Adipose tissue (tissue), 3 donors: Measurements from ENCODE around the gene KMT2B. TPM values are rescaled to one million over a fixed set of nuclear protein-coding genes. Genes with fewer than 3 reads are reported as not detected.

Experiments
- H3K27ac ChIP-seq: one replicate; pipeline ENCODE4 v1.5.1; 2013; ENCODE audit warnings: low read depth, low read length
- WGBS, 3 donors: extraction: QIAGEN DNeasy Blood & Tissue Kit; methylation state at CpG; one replicate each; pipeline ENCODE4 v1.1.7; 2013; 5-methylcytosine and 5-hydroxymethylcytosine counted together
- polyA plus RNA-seq, 3 donors: library from polyadenylated mRNA; stranded (reverse); fragments of 200-250 nt; gene quantifications; one replicate each; pipeline ENCODE4 v1.2.3, GENCODE V29; 2013
- donor health status: healthy with polysubstance abuse.
- donor health status: Bipolar disorder and iron deficiency.
- donor health status: healthy.

Gene KMT2B
- polyA plus RNA-seq, 3 donors: 21.1 to 34.3 (median 29.4) TPM

DNA sequence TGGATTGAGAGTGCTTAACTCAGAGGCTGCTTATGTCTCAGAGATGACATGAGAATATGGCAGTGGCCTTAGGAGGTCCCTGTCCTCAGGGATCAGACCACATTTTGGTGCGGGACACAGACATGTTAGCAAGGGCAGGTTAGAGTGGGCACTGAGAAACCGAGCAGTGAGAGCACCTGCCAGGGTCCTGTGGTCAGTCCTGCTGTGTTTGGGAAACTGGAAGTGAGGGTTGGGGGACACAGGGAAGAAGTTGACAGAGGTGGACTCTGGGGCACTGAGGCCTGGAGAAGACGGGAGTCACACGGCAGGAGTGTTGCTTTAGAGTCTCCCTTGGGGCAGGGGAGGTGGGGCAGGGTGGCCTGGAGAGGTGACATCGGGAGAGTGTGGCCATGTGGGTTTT is 17.1 kb downstream of the KMT2B start:
- WGBS, 3 donors: 80 to 87% (median 84%) methylated on average over 5 of the region's 5 CpGs
- H3K27ac ChIP-seq: no peak overlapping the region

DNA sequence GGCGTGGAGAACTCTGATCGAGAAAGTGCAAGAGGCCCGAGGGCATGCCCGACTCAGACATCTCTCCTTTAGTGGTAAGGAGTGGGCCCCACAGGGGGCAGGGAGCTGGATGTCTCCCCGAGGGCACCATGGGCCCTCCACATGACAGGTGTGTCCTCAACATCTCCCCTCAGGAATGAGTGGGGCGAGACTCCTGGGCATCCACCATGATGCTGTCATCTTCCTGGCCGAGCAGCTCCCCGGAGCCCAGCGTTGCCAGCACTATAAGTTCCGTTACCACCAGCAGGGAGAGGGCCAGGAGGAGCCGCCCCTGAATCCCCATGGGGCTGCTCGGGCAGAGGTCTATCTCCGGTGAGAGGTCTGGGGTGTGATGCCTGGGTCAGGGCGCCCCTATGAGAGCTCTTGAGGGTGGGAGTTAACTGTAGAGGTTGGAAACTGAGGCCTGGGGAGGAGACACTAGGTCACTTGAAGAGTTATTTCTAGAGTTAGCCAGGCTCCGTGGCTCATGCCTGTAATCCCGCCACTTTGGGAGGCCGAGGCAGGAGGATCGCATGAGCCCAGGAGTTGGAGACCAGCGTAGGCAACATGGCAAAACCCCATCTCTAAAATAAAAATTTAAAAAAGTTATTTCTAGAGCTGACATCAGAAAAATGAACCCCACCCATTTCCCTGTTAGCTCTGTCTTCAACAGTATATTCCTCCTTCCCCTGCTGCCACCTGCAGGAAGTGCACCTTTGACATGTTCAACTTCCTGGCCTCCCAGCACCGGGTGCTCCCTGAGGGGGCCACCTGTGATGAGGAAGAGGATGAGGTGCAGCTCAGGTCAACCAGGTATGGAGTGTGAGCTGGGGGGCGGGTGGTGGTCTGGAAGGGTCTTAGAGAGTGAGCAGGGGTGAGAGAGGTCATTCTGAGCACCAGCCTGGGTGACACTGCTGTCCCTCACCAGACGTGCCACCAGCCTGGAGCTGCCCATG is 19.4 kb downstream of the KMT2B start:
- H3K27ac ChIP-seq: no peak overlapping the region
- WGBS, 3 donors: 84 to 89% (median 88%) methylated on average over 22 of the region's 22 CpGs

DNA sequence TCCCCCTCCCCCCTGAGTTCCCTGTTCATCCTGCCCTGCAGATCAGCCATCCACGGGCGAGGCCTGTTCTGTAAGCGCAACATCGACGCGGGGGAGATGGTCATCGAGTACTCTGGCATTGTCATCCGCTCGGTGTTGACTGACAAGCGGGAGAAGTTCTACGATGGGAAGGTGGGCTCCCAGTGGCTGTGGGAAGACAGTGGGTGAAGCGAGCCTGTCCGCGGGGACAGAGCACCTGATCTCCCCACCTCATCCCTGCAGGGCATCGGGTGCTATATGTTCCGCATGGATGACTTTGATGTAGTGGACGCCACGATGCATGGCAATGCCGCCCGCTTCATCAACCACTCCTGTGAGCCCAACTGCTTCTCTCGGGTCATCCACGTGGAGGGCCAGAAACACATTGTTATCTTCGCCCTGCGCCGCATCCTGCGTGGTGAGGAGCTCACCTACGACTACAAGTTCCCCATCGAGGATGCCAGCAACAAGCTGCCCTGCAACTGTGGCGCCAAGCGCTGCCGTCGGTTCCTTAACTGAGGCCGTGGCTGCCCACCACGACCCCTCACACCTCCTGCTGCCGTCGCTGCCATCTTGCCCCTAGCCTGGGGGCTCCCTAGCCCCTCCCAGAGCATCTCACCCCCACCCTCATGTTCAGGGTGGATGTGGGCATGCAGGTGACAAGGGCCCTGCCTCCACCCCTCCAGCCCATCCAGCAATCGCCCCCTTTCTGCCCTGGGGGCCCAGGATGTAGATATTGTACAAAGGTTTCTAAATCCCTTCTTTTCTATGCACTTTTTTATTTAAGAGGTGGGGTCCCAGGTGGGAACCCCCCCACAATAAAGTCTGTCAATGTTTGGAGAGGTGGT is 20.5 kb downstream of the KMT2B start:
- H3K27ac ChIP-seq: no peak overlapping the region
- 90 to 91% (median 91%) methylated on average over 37 of the region's 37 CpGs for WGBS, 3 donors

DNA sequence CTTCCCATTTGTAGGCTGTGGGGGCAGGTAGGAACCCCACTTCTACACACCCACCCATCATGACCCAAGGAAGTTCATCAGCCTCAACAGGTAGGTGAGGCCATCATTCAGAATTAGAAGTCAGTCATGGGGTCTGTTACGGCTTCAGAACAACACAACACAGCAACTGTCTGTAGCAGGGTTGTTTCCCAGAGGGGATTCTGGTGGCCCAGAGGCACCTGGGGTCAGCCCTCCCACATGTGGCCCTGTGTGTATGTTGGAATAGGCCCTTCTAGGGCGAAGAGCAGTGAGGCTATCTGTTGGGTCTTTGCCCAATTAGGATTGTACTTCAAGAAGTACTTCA is 21.1 kb downstream of the KMT2B start:
- H3K27ac ChIP-seq: no peak overlapping the region
- WGBS, 3 donors: 72 to 97% (median 83%) methylated on average over 2 of the region's 2 CpGs

DNA sequence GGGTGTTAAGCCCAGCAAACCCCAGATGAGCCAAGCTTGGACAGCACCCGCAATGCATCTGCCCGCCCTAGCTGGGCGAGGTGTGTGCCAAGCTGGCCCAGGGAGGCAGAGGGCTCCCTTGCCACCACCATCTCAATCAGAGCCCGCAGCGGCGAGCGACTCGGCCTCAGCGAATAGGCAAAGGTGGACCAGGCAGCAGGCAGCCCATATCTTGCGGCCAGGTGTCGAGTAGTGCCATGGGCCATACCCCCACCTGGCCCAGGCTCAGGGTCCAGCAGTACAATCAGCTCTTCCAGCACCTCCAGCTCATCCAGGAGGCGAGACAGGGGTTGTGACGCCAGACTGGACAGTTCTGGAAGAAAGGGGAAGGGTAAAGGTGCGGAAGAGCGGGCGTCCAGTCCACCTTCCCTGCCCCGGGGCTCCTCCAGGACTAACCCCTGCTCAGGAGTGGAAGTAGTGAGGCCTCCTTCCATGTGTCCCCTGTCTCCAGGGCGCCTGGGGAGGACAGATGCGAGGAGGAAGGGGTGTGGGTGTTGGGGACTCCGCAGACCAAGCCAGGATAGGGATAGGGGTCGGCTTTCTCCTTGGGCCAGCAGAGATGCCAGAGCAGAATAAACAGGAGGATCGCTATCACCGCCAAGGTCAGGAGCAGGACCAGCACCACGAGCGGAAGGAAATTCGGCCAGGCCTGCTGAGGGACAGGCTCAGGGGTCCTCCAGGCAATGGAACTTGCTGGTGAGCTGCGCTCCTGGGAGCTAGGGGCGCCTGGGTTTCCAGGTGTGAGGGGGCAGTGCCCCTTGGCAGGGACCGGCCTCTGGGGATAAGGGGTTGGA is 21.7 kb downstream of the KMT2B start:
- peak overlapping the region; percentile 45 for H3K27ac ChIP-seq
- 70 to 81% (median 80%) methylated on average over 29 of the region's 29 CpGs for WGBS, 3 donors

DNA sequence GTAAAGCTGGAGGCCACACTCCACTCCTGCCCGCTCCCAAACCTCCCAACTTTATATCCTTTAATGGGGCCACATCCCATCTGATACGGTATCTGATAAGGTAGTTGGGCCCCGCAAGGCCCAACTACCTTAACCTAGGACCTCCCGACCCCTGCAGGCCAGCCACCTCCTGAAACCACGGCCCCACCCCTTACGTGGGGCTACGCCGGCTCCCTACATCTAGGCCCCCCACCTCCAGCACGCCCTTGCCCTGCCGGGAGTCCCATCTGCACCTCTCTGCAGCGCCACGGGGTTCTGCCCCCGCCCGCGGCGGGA is 22.3 kb downstream of the KMT2B start:
- WGBS, 3 donors: 0 to 7% (median 5%) methylated on average over 16 of the region's 16 CpGs
- H3K27ac ChIP-seq: peak overlapping the region; percentile 45

DNA sequence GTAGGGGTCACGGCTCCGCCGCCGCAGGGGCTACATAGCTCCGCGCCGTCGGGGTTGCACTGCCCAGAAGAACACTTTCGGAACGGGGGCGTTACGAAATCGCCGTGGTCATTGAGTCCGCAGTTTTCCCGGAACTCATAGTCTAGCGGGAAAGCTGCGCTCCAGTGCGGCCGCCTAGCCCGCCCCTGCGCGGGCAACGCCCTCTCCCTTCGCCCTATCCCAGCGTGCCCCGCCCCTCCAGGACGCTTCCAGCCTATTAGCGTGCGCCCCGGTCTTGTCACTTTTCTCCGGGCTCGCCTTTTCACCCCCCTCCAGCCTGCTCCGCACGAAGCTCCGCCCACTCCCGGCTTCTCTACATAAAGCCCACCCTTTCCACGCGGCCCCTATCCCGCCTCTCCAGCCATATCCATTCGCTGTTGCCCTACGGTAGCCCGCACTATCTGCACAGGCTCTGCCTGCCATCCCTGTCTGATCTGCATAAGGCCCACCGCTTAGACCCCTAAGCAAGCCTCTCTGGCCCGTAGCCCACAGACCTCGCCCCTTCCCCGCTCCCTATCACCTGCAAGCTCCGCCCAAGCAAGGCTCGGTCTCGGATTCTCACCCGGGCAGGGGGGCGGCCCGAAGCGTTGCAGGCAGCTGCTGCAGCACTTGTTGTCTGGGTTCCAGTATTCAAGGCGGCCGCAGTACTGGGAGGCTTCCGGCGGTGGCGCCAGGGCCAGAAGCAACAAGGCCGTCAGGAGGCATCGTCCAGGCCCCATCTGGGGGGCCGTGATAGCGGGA is 22.8 kb downstream of the KMT2B start:
- peak overlapping the region; percentile 51 for H3K27ac ChIP-seq
- WGBS, 3 donors: 0 to 1% (median 0%) methylated on average over 59 to 63 of the region's 63 CpGs

DNA sequence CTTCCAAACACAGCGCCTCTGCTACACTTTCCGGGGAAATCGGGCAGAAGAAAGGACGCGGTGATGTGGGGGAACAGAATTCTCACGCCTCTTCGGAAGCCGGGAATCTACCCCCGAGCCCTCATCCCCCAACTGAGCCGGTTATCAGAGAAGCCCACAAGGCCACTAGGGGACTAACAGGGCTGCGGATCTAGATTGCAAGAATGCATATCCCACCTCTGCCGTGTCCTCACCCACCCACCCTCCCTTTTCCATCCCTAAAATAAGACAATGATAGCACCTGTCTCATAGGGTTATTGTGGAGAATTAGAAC is 23.4 kb downstream of the KMT2B start:
- H3K27ac ChIP-seq: peak overlapping the region; percentile 51
- 1 to 10% (median 5%) methylated on average over 12 of the region's 12 CpGs for WGBS, 3 donors

DNA sequence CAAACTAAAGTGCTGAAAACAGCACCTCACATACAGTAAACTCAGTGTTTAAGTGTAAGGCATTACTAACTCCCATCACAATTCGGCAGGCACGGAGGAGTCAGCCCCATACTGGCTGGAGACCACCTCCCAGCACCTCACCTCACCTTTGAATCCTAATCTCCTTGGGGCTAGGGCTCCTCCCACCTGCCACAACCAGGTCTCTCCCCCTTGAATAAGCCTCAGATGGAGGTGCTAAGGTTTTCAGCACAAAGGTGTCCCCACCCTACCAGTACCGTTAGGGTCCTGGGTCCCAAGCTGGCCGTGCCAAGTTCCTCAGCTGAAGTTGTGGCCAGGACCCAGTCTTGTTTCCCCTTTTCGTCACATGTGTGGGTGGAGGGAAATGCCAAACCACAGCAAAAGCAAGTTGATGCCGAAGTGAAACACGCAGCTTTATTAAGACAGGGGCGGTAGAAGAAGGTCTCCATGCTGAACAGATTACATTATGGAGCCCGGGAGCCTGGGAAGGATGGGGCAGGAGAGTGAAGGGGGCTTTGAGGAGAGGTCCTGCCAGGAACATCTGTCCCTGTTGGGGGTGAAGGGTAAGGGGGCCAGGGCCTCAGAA is 24.4 kb downstream of the KMT2B start, which contains the start of gene IGFLR1:
Gene IGFLR1, minus strand, starts transcription at position 332 of the 604 bp plus-strand sequence. CDS start 1,272 bp downstream, outside the sequence.
- peak within 1 kb of the TSS; percentile 19 for H3K27ac ChIP-seq
- 51 to 73% (median 60%) methylated on average over 9 of the region's 9 CpGs for WGBS, 3 donors

DNA sequence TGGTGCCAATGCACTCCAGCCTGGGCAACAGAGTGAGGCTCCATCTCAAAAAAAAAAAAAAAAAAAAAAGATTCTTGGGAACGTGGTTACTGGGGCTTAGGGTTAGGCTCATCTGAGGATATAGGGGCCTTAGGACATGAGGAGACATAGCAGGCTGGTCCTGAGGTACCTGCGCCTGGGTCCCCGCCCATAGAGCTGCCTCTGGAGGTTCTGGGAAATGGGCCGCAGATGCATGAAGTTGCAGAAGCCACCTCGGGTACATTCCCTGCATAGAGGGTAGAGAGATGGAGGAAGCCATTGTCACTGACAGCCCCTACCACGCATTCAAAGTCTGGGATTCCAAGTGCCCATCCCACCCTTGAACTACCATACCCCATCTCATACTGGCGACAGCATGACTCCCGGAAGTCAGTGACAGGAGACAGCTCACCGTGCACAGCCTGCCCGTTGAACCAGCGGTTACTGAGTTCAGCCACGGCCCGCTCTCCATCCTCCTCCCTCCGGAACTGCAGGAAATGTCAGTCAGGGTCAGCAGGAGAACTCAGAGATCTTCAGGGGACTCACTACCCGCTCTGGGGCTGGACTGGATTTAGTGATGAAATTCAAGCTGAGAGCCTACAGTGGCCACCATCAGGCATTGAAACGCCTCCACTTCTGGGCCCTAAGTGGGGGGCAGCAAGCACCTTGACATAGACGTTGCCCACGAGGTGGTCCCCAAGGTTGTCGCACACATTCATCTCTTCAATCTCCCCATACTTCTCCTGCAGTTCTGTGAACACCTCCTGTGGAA is 26.0 kb downstream of the KMT2B start:
- 85 to 89% (median 89%) methylated on average over 19 of the region's 19 CpGs for WGBS, 3 donors
- H3K27ac ChIP-seq: no peak overlapping the region

DNA sequence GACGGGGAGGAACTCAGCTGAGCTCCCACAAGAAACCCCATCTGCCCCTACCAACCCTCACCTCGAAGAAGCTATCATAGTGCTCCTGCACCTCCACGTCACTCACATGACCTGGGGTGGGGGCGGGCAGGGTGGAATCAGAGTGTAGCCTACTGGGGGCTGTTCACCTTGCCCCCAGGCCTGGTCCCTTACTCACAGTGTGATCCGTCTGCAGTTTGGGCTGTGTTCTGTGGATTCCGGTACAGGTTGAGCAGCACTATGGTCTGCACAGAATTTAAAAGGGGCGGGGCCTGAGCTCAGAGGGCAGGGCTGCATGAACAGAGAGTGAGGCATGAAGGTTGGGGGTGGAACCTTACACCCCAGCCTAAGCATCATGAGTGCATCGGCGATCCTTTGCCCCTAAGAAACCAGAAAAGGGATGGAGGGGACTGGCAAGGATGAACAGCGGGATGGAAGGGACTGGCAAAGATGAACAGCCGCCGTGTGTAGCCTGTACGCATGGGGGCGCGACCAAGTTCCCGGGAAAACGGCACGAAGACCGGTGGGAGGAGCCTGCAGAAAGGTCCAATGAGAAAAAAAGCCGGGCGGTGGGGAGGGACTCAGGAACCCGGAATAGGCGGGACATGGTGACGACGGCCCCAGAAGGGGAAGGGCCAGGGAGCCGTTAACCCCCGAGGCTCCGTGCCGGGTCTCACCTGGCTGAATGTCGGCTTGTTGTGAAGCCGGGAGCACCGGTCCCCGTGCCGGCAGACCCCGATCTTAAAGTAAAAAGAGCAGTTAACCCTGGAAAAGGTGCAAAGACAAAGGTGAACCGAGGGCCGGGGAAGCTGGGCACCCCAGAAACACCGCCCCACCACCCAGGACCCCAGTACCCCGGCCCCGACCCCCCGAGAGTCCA is 26.9 kb downstream of the KMT2B start:
- WGBS, 3 donors: 7 to 8% (median 7%) methylated on average over 40 to 41 of the region's 41 CpGs

DNA sequence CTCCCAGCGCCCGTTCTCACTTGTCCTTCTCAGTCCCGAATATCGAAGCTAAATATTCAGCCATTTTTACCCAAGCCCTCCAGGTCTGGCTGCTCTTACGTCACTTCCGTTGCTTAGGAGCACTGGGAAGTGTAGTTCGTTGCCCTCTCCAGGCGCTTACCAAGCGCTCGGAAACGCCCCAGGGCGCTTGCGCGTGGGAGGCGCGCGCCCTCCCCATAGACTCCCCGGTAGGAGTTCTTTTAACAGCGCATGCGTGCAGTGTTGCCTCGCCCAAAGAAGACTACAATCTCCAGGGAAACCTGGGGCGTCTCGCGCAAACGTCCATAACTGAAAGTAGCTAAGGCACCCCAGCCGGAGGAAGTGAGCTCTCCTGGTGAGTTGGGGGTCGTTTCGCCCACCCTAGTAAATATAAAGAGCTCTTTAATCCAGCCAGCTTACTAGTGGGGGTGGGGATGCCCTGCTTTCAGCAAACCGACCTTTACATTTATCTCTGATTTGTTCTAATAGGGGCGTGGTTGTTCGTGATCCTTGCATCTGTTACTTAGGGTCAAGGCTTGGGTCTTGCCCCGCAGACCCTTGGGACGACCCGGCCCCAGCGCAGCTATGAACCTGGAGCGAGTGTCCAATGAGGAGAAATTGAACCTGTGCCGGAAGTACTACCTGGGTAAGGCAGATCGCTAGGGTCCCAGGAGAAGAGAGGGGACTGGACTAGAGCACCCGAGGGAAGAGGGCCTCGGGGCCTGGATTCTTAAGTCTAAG is 27.7 kb downstream of the KMT2B start, which contains the start of the genes PSENEN and U2AF1L4:
Gene PSENEN, plus strand, starts transcription at position 324 of the 759 bp plus-strand sequence. Its CDS starts 280 bp downstream, at position 604.
Gene U2AF1L4, minus strand, starts transcription at position 91 of the 759 bp plus-strand sequence. Its CDS starts 27 bp downstream, at position 64.
- WGBS, 3 donors: 0% methylated on average over 40 of the region's 40 CpGs
- H3K27ac ChIP-seq: peak within 1 kb of the TSS; percentile 98

More for the DNA sequence above, 26.9 kb downstream of the KMT2B start:
- peak overlapping the region; percentile 98 for H3K27ac ChIP-seq

DNA sequence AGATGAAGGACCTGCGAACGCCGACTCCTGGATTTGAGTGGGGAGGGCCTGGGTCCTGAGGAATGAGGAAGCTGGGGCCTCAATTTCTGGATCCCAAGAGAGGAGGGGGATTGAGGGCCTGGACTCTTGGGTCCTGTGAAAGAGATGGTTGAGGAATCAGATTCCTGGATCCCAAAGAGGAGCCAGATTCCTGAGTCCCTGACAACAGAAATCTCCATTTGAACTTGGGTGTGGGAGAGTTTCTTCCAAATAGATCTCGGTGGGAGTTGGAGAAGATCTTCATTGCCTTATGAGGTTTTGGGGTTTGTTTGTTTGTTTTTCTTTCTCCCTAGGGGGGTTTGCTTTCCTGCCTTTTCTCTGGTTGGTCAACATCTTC is 28.3 kb downstream of the KMT2B start:
- 1 to 12% (median 11%) methylated on average over 4 of the region's 4 CpGs for WGBS, 3 donors

DNA sequence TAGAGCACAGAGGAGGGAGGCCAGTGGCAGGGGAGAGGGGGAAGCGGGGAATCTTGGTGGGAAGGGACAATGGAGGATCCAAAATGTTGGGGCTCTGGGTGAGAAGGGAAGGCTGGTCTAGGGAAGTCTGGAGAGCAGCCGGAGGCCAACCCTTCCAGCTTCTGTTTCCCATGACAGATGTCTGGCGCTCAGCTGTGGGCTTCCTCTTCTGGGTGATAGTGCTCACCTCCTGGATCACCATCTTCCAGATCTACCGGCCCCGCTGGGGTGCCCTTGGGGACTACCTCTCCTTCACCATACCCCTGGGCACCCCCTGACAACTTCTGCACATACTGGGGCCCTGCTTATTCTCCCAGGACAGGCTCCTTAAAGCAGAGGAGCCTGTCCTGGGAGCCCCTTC is 28.7 kb downstream of the KMT2B start:
- no peak overlapping the region for H3K27ac ChIP-seq
- 72 to 83% (median 77%) methylated on average over 5 of the region's 5 CpGs for WGBS, 3 donors

More for the DNA sequence above, 28.3 kb downstream of the KMT2B start:
- no peak overlapping the region for H3K27ac ChIP-seq
